CD4-positive, CD25-positive, alpha-beta regulatory T cell (primary cell): Measurements from ENCODE around the gene IFI27. TPM values are rescaled to one million over a fixed set of nuclear protein-coding genes. Genes with fewer than 3 reads are reported as not detected.
A peak's percentile ranks its signal among the peaks of the same experiment; 100 is the strongest.

Experiments used
- ATAC-seq, 2 donors: fragments of 150-1000 bp; cut with Tn5 transposase; one replicate each; pipeline ENCODE4 v1.10.0; 2021; ENCODE audit warnings: low read depth in 2 of 2, moderate number of reproducible peaks in 2 of 2, moderate library complexity in 1 of 2
- DNase-seq, 3 donors: peaks; one replicate each; pipeline versions ENCODE4 v3.0.0 to v3.0.0-alpha.2; 2012 to 2022; ENCODE audit warnings: mixed read lengths in 1 of 3
- H3K27ac ChIP-seq: one replicate; pipeline ENCODE4 v1.7.0; 2013; ENCODE audit warnings: mild to moderate bottlenecking, low read length; ENCODE audit not compliant: insufficient read depth, poor library complexity, severe bottlenecking
- H3K27me3 ChIP-seq: one replicate; pipeline ENCODE4 v1.7.0; 2013; ENCODE audit warnings: low read length; ENCODE audit not compliant: control insufficient read depth, insufficient read depth
- H3K36me3 ChIP-seq: one replicate; pipeline ENCODE4 v1.7.0; 2013; ENCODE audit warnings: mild to moderate bottlenecking, low read length, moderate library complexity; ENCODE audit not compliant: control insufficient read depth, insufficient read depth
- H3K4me1 ChIP-seq: 2 replicates; pipeline ENCODE4 v1.7.0; 2013; ENCODE audit warnings: mild to moderate bottlenecking, low read length; ENCODE audit not compliant: insufficient read depth, control insufficient read depth, poor library complexity, severe bottlenecking
- H3K4me3 ChIP-seq: one replicate; pipeline ENCODE4 v1.7.0; 2013; ENCODE audit warnings: low read depth, mild to moderate bottlenecking, low read length, moderate library complexity
- H3K9me3 ChIP-seq, 2 experiments: 1 replicate in 1 of 2; 2 replicates in 1 of 2; pipeline ENCODE4 v1.7.0; 2013; ENCODE audit warnings: low read length in 2 of 2, mild to moderate bottlenecking in 1 of 2, moderate library complexity in 1 of 2; ENCODE audit not compliant: control insufficient read depth in 2 of 2
- H3K27ac Mint-ChIP-seq, 3 donors: one replicate each; pipeline ENCODE4 v1.8.0; 2020 to 2022; ENCODE audit warnings: mild to moderate bottlenecking in 3 of 3, mixed read lengths in 3 of 3, moderate library complexity in 2 of 3
- H3K27me3 Mint-ChIP-seq: one replicate; pipeline ENCODE4 v1.8.0; 2022; ENCODE audit warnings: mild to moderate bottlenecking, mixed read lengths
- H3K36me3 Mint-ChIP-seq: one replicate; pipeline ENCODE4 v1.8.0; 2020; ENCODE audit warnings: mixed read lengths
- H3K4me1 Mint-ChIP-seq, 4 donors: one replicate each; pipeline ENCODE4 v1.8.0; 2020 to 2022; ENCODE audit warnings: mixed read lengths in 4 of 4, mild to moderate bottlenecking in 1 of 4
- H3K4me3 Mint-ChIP-seq, 4 donors: one replicate each; pipeline ENCODE4 v1.8.0; 2020 to 2022; ENCODE audit warnings: mild to moderate bottlenecking in 4 of 4, mixed read lengths in 4 of 4, moderate library complexity in 3 of 4
- H3K9me3 Mint-ChIP-seq, 7 donors: one replicate each; pipeline ENCODE4 v1.8.0; 2020 to 2022; ENCODE audit warnings: mixed read lengths in 7 of 7, mild to moderate bottlenecking in 3 of 7, moderate library complexity in 2 of 7
- polyA plus RNA-seq, 4 donors: library from polyadenylated mRNA; unstranded; fragments of 300-500 nt; fragmentation: Illumina TruSeq; gene quantifications; one replicate each; pipeline ENCODE4 v1.2.3, GENCODE V29; 2021
- total RNA-seq: library from RNA; stranded (reverse); gene quantifications from one replicate; pipeline ENCODE4 v1.2.3, GENCODE V29; 2022

Gene IFI27
- total and polyA plus RNA-seq, 5 donors from 2014 or later, result 0.71 to 13.1 (median 2.7) TPM

DNA sequence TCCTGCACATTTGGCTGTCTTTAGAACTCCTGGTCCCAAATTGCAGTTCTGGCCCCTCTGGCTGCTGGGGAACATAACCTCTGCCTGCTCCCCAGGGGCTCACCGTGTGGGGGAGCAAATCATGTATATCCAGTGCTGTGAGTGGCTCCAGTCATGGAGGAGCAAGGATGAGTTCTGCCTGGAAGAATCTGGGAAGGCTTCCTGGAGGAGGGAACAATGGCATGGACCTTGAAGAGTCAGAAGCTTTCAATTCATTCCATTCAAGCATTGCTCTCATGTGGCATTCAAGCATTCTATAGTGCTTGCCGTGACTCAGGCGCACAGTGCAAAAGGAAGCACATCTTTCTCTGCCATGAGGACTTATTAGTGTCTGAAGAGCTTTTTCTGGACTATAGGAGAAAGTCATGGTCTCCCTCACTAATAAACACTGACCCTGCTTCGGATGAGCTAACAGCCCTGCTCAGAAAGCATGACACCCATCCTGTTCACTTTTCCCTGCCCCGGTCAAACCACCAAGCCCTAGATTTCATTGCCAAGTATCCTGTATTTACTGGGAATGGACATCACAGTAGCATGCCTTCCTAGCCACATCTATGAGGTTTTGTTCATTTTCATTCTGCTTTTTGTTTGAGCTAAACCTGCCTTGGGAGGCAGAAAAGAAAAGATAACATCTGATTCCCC is 3.5 kb downstream of the IFI27 start:
- no peak overlapping the region for H3K4me3 ChIP-seq
- no peaks in the 10 kb centered on the region for H3K9me3 Mint-ChIP-seq
- DNase-seq (no peak), ATAC-seq (no peak)
- H3K9me3 ChIP-seq, result peaks cover under 1 to 2% of the 10 kb centered on the region in 2 experiments
- no peaks in the 10 kb centered on the region for H3K4me1 ChIP-seq
- peaks cover 0 to 2% (median 0%) of the 10 kb centered on the region in 4 donors for H3K4me1 Mint-ChIP-seq
- H3K4me3 Mint-ChIP-seq, result peak overlapping the region in 1 of 4 donors; percentile 3
- H3K36me3 Mint-ChIP-seq, result no peaks in the 10 kb centered on the region
- no peak overlapping the region for H3K27ac ChIP-seq
- no peaks in the 10 kb centered on the region for H3K36me3 ChIP-seq
- H3K27ac Mint-ChIP-seq, result no peak overlapping the region
- H3K27me3 ChIP-seq, result no peaks in the 10 kb centered on the region
- H3K27me3 Mint-ChIP-seq, result peaks cover 22% of the 10 kb centered on the region

DNA sequence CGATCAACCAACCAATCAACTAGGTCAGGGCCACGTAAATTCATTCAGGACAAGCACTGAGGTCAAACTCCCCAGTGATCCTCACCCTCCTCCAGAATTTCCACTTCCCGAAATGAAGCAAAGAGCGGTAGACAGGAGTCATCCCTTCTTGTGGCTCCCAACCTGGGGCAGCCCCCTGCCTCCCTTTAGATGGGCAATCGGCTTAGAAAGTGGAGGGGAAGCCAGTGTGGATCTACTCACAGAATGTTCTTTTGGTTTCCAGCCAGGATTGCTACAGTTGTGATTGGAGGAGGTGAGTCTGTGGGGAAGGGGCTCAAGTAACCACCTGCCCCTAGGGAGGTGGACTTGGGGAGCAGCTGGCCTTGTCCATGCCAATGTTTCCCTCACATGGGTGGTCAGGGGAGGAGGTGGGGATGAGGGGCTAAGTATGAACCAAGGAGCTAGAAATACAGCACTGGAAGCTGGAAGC is 4.1 kb downstream of the IFI27 start:
- H3K9me3 ChIP-seq, result peaks cover 7% of the 10 kb centered on the region in 2 experiments
- ATAC-seq (no peak), DNase-seq (no peak)
- peaks cover 0 to 3% (median 0%) of the 10 kb centered on the region in 7 donors for H3K9me3 Mint-ChIP-seq
- H3K36me3 ChIP-seq, result no peaks in the 10 kb centered on the region
- H3K27ac ChIP-seq, result no peak overlapping the region
- H3K4me1 ChIP-seq, result no peaks in the 10 kb centered on the region
- no peaks in the 10 kb centered on the region for H3K27me3 ChIP-seq
- no peak overlapping the region for H3K27ac Mint-ChIP-seq
- H3K4me3 ChIP-seq, result no peak overlapping the region
- peaks cover 0 to 2% (median 0%) of the 10 kb centered on the region in 4 donors for H3K4me1 Mint-ChIP-seq
- H3K36me3 Mint-ChIP-seq, result no peaks in the 10 kb centered on the region
- peak overlapping the region in 1 of 4 donors; percentile 3 for H3K4me3 Mint-ChIP-seq
- H3K27me3 Mint-ChIP-seq, result peaks cover 26% of the 10 kb centered on the region

DNA sequence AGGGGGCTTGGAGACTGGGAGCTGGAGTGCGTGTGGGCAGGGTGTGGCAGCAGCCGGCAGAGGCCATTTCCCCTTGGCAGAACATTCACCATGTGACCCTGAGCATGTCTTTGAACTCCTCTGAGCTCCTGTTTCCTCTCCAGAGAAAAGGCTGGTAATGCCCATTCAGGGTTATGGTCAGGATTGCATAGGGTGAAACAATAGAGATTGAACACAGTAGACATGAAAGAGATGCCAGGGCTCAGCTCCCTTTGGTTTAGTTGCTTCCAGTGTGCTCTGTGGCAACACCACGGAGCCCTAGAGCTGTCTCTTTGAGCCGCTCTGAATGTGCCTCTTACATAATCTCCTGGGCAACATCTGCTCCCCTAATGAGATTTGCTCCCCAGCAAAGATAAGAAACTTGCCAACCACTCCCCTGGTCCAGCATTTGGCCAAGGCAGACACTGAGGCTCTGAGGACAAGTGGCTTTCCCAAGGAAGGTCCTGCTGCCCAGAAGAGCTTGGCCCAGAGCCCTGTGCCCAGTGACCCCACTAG is 4.6 kb downstream of the IFI27 start:
- Histone ChIP-seq H3K4me3 (no peak overlapping the region), H3K4me1 (no peaks in the 10 kb centered on the region), H3K9me3 (peaks cover 11 to 12% of the 10 kb centered on the region in 2 experiments), H3K27me3 (no peaks in the 10 kb centered on the region), H3K36me3 (no peaks in the 10 kb centered on the region), H3K27ac (no peak overlapping the region)
- H3K4me1 Mint-ChIP-seq, result peaks cover 0 to 2% (median 0%) of the 10 kb centered on the region in 4 donors
- peaks cover 29% of the 10 kb centered on the region for H3K27me3 Mint-ChIP-seq
- ATAC-seq, result no peak
- H3K36me3 Mint-ChIP-seq, result no peaks in the 10 kb centered on the region
- no peak overlapping the region for H3K27ac Mint-ChIP-seq
- H3K4me3 Mint-ChIP-seq, result no peak overlapping the region
- DNase-seq, result no peak
- H3K9me3 Mint-ChIP-seq, result peaks cover 0 to 8% (median 0%) of the 10 kb centered on the region in 7 donors

DNA sequence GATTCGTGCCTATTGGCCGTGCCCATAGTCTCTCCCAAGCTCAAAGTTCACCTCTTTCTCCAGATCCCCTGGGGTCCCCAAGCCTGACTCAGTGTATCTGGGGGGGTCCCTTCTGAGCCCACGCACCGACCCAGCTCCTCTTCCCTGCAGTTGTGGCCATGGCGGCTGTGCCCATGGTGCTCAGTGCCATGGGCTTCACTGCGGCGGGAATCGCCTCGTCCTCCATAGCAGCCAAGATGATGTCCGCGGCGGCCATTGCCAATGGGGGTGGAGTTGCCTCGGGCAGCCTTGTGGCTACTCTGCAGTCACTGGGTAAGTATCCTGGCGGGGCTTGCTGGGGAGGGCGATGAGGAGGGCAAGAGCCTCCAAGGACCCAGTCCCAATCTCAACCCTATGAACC is 5.1 kb downstream of the IFI27 start:
- H3K4me3 ChIP-seq, result no peak overlapping the region
- DNase-seq (no peak), ATAC-seq (no peak)
- H3K36me3 ChIP-seq, result no peaks in the 10 kb centered on the region
- H3K27me3 ChIP-seq, result no peaks in the 10 kb centered on the region
- H3K9me3 ChIP-seq, result peaks cover 14 to 17% of the 10 kb centered on the region in 2 experiments
- H3K4me3 Mint-ChIP-seq, result no peak overlapping the region
- no peak overlapping the region for H3K27ac Mint-ChIP-seq
- peaks cover 0 to 13% (median 0%) of the 10 kb centered on the region in 7 donors for H3K9me3 Mint-ChIP-seq
- H3K36me3 Mint-ChIP-seq, result peaks cover 3% of the 10 kb centered on the region
- no peak overlapping the region for H3K27ac ChIP-seq
- peaks cover 32% of the 10 kb centered on the region for H3K27me3 Mint-ChIP-seq
- H3K4me1 Mint-ChIP-seq, result peaks cover 0 to 2% (median 0%) of the 10 kb centered on the region in 4 donors
- H3K4me1 ChIP-seq, result no peaks in the 10 kb centered on the region

DNA sequence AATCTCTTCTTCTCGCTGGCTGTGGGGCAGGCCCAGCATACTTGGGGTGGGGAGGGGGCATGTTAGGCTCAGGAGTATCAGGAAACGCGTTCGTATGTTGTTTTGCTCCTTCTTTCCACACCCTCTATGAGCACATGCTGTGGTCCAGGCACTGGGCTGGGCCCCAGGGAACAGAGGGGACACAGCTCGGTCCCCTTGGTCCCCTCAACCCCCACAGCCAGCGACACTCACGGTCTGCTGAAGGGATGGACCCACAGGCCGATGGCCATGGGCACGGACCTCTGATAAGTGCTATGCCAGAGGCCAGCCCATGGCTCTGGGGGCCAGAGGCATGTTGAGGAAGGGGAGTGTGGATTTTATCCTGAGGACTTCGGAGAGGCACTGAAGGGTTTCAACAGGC is 6.2 kb downstream of the IFI27 start:
- Mint-ChIP-seq H3K27ac (no peak overlapping the region), H3K4me3 (no peak overlapping the region), H3K27me3 (peaks cover 34% of the 10 kb centered on the region), H3K36me3 (peaks cover 6% of the 10 kb centered on the region), H3K4me1 (peaks cover 0 to 2% (median 0%) of the 10 kb centered on the region in 4 donors), H3K9me3 (peaks cover 0 to 24% (median 4%) of the 10 kb centered on the region in 7 donors)
- Histone ChIP-seq H3K27me3 (no peaks in the 10 kb centered on the region), H3K4me1 (no peaks in the 10 kb centered on the region), H3K27ac (no peak overlapping the region), H3K4me3 (no peak overlapping the region), H3K36me3 (no peaks in the 10 kb centered on the region), H3K9me3 (peaks cover 18 to 20% of the 10 kb centered on the region in 2 experiments)
- DNase-seq (no peak), ATAC-seq (no peak)

DNA sequence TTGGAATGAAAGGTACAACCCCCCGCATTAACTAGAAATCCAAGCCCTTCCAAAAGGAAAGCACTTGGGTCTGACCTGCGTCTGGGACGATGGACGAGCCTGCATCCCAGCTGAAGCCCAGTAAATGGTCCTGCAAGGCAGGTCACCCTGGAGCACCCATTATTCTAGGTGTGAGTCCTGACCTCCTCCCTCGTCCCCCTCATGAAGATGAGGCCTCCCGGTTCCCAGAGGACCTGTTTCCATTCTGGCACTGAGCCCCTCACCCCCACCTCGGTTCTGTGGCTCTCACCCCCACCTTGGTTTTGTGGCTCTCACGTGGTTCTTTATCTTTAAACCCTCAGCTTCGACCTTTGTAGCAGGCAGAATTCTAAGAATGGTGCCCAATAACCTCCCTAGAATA is 7.3 kb downstream of the IFI27 start:
- Histone ChIP-seq H3K27ac (no peak overlapping the region), H3K36me3 (no peaks in the 10 kb centered on the region), H3K4me1 (no peaks in the 10 kb centered on the region), H3K27me3 (no peaks in the 10 kb centered on the region), H3K9me3 (peaks cover 18 to 20% of the 10 kb centered on the region in 2 experiments), H3K4me3 (no peak overlapping the region)
- Mint-ChIP-seq H3K27me3 (peaks cover 28% of the 10 kb centered on the region), H3K4me3 (no peak overlapping the region), H3K27ac (no peak overlapping the region), H3K36me3 (peaks cover 9% of the 10 kb centered on the region), H3K4me1 (peaks cover 0 to 2% (median 0%) of the 10 kb centered on the region in 4 donors), H3K9me3 (peaks cover 0 to 27% (median 5%) of the 10 kb centered on the region in 7 donors)
- no peak for ATAC-seq
- DNase-seq, result no peak

DNA sequence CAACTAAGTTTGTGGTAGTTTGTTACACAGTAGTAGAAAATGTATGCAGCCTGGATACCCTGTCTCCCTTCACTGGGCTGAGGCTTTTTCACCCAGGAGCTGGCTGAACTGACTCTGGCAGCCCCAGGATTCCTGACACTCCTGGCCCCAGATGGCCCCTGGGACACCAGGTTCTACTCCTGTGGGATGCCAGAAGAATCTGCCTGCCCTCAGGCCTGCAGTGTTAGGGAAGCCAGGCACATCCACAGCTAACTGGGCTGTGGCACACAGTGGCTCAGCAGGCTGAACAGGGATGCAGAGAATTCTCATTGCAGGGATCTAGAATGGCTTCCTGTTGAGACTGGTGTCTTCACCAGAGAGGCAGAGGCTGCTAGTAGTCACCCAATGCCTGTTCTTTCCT is 8.5 kb downstream of the IFI27 start:
- no peaks in the 10 kb centered on the region for H3K27me3 ChIP-seq
- Mint-ChIP-seq H3K36me3 (peaks cover 9% of the 10 kb centered on the region), H3K27ac (no peak overlapping the region), H3K27me3 (peaks cover 28% of the 10 kb centered on the region), H3K4me1 (peaks cover 0 to 2% (median 0%) of the 10 kb centered on the region in 4 donors), H3K4me3 (no peak overlapping the region), H3K9me3 (peaks cover 0 to 27% (median 6%) of the 10 kb centered on the region in 7 donors)
- H3K36me3 ChIP-seq, result no peaks in the 10 kb centered on the region
- no peak overlapping the region for H3K4me3 ChIP-seq
- no peaks in the 10 kb centered on the region for H3K4me1 ChIP-seq
- ATAC-seq (no peak), DNase-seq (no peak)
- H3K9me3 ChIP-seq, result peaks cover 18 to 20% of the 10 kb centered on the region in 2 experiments
- H3K27ac ChIP-seq, result no peak overlapping the region
